ENCODE results near the gene FADS2. TPM values are rescaled to one million over a fixed set of nuclear protein-coding genes. Genes with fewer than 3 reads are reported as not detected.

The FADS2 gene
- total RNA-seq, 1 experiment from 2014 or later = 17.1 TPM

- Histone ChIP-seq H3K27me3 (ENCODE audit: insufficient read depth, low read length) (no peaks in the 10 kb centered on the region), H3K36me3 (ENCODE audit: control insufficient read depth in 1 of 2, insufficient read depth in 2 of 2, low read length in 2 of 2) (0 out of 4 replicates have a peak, but pooled peaks cover 0 to 3% of the 10 kb centered on the region in 2 experiments), H3K4me3 (replicated peaks in 1 of 2; ENCODE audit: low read depth in 1 of 2, low read length in 2 of 2) (no peak overlapping the region), H3K27ac (ENCODE audit: low read depth, low read length) (no peak overlapping the region; the same call in 1 of the 2 replicates), H2AFZ (ENCODE audit: low read depth, low read length, poor library complexity, severe bottlenecking) (no peak overlapping the region), H3K9ac (ENCODE audit: low read length) (no peak overlapping the region), H4K20me1 (ENCODE audit: insufficient read depth) (no peaks in the 10 kb centered on the region), H3K9me2 (ENCODE audit: insufficient read depth) (no peaks in the 10 kb centered on the region), H3K9me3 (ENCODE audit: control insufficient read depth in 1 of 2, insufficient read depth in 1 of 2, low read depth in 1 of 2, low read length in 2 of 2) (no peaks in the 10 kb centered on the region), H3K4me2 (ENCODE audit: low read length) (no peak overlapping the region), H3K4me1 (ENCODE audit: control insufficient read depth in 1 of 2, insufficient read depth in 2 of 2, low read length in 2 of 2) (0 out of 4 replicates have a peak, but pooled peaks cover 0 to 3% of the 10 kb centered on the region in 2 experiments), H3K79me2 (ENCODE audit: insufficient read depth, low read length) (no peaks in the 10 kb centered on the region)
- ChIA-PET POLR2A (interaction anchor here (0.6 to 3.7 kb wide), 7 partner anchors 23 to 185 kb away, joined by 3 to 17 read pairs (median 4); partner anchors contain the start of gene BEST1), RAD21 (ENCODE audit: low non-redundant PET in 1 of 2, low total read pairs in 2 of 2, uncharacterized antibody in 2 of 2, unreplicated experiment in 2 of 2) (interaction anchor here (0.6 to 2.9 kb wide), 8 partner anchors 27 to 215 kb away, joined by 3 to 19 read pairs (median 11); no protein-coding TSS in a partner anchor), CTCF (interaction anchor here (0.6 to 8.6 kb wide), 14 partner anchors 11 to 211 kb away, joined by 3 to 162 read pairs (median 12); partner anchors contain the start of gene BEST1)
- ATAC-seq = peak; percentile 76
- no peak for DNase-seq (ENCODE audit: low read depth, low spot score)
- TF ChIP-seq SP1 (IDR thresholded peaks at IDR 0.05; ENCODE audit: low read depth) = no peak
- no peak for TF ChIP-seq TCF7L2 (IDR thresholded peaks at IDR 0.05; ENCODE audit: borderline replicate concordance, extremely low read depth, insufficient read depth, insufficient read length)
- TF ChIP-seq ZNF274 (IDR thresholded peaks at IDR 0.05; ENCODE audit: low read depth, low read length) = no peak
- no peak for TF ChIP-seq EZH2phosphoT487 (IDR thresholded peaks at IDR 0.05; ENCODE audit: borderline replicate concordance)
- TF ChIP-seq CEBPB (IDR thresholded peaks at IDR 0.05; ENCODE audit: low read depth) = no peak
- TF ChIP-seq EGR1 (IDR thresholded peaks at IDR 0.05; ENCODE audit: low read depth) = no peak
- peak; percentile 88 to 96 (median 92) for TF ChIP-seq CTCF (IDR thresholded peaks at IDR 0.05 in 2 of 3, conservative IDR thresholded peaks at IDR 0.05 in 1 of 3; ENCODE audit: borderline replicate concordance in 1 of 3, insufficient read depth in 1 of 3, low read depth in 2 of 3, low read length in 2 of 3)
- TF ChIP-seq, protein P1, sequence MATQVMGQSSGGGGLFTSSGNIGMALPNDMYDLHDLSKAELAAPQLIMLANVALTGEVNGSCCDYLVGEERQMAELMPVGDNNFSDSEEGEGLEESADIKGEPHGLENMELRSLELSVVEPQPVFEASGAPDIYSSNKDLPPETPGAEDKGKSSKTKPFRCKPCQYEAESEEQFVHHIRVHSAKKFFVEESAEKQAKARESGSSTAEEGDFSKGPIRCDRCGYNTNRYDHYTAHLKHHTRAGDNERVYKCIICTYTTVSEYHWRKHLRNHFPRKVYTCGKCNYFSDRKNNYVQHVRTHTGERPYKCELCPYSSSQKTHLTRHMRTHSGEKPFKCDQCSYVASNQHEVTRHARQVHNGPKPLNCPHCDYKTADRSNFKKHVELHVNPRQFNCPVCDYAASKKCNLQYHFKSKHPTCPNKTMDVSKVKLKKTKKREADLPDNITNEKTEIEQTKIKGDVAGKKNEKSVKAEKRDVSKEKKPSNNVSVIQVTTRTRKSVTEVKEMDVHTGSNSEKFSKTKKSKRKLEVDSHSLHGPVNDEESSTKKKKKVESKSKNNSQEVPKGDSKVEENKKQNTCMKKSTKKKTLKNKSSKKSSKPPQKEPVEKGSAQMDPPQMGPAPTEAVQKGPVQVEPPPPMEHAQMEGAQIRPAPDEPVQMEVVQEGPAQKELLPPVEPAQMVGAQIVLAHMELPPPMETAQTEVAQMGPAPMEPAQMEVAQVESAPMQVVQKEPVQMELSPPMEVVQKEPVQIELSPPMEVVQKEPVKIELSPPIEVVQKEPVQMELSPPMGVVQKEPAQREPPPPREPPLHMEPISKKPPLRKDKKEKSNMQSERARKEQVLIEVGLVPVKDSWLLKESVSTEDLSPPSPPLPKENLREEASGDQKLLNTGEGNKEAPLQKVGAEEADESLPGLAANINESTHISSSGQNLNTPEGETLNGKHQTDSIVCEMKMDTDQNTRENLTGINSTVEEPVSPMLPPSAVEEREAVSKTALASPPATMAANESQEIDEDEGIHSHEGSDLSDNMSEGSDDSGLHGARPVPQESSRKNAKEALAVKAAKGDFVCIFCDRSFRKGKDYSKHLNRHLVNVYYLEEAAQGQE (IDR thresholded peaks at IDR 0.05; ENCODE audit: low read depth) = no peak
- no peak for TF ChIP-seq ZFX (IDR thresholded peaks at IDR 0.05)
- TF ChIP-seq, protein P2, sequence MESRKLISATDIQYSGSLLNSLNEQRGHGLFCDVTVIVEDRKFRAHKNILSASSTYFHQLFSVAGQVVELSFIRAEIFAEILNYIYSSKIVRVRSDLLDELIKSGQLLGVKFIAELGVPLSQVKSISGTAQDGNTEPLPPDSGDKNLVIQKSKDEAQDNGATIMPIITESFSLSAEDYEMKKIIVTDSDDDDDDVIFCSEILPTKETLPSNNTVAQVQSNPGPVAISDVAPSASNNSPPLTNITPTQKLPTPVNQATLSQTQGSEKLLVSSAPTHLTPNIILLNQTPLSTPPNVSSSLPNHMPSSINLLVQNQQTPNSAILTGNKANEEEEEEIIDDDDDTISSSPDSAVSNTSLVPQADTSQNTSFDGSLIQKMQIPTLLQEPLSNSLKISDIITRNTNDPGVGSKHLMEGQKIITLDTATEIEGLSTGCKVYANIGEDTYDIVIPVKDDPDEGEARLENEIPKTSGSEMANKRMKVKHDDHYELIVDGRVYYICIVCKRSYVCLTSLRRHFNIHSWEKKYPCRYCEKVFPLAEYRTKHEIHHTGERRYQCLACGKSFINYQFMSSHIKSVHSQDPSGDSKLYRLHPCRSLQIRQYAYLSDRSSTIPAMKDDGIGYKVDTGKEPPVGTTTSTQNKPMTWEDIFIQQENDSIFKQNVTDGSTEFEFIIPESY (IDR thresholded peaks at IDR 0.05; ENCODE audit: extremely low read depth, insufficient replicate concordance, low read length) = no peak
- no peak for TF ChIP-seq JUND (IDR thresholded peaks at IDR 0.05)
- TF ChIP-seq, protein P3, sequence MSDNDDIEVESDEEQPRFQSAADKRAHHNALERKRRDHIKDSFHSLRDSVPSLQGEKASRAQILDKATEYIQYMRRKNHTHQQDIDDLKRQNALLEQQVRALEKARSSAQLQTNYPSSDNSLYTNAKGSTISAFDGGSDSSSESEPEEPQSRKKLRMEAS (IDR thresholded peaks at IDR 0.05) = no peak
- peak; percentile 93 for TF ChIP-seq RAD21 (IDR thresholded peaks at IDR 0.05; ENCODE audit: low read depth)
- no peak for TF ChIP-seq ELF1 (IDR thresholded peaks at IDR 0.05; ENCODE audit: borderline replicate concordance, low read depth)
- no peak for TF ChIP-seq SIN3A (IDR thresholded peaks at IDR 0.05; ENCODE audit: low read depth)
- TF ChIP-seq, protein P4, sequence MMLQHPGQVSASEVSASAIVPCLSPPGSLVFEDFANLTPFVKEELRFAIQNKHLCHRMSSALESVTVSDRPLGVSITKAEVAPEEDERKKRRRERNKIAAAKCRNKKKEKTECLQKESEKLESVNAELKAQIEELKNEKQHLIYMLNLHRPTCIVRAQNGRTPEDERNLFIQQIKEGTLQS (IDR thresholded peaks at IDR 0.05) = no peak
- no peak for TF ChIP-seq POLR2A (IDR thresholded peaks at IDR 0.05; ENCODE audit: borderline replicate concordance, extremely low read depth, insufficient read depth, insufficient read length)
- intact Hi-C loops (cut with micrococcal nuclease) = loop anchor here (5.0 kb wide), 1 partner anchor 65 kb away; no protein-coding TSS in a partner anchor
- BruUV-seq (replicated peaks) = no TSS peak
Observed at GRCh38 chr11:61897387-61898246, 69.5 kb downstream of the FADS2 start.

Data from HCT116 (cell line).